ENCODE data around the gene ZNF496.
"Not testable (repeated sequence)": the region's sequence is repeated elsewhere in the genome, so short reads cannot be mapped to it uniquely, and the experiment has no call there.

The ZNF496 gene

DNA sequence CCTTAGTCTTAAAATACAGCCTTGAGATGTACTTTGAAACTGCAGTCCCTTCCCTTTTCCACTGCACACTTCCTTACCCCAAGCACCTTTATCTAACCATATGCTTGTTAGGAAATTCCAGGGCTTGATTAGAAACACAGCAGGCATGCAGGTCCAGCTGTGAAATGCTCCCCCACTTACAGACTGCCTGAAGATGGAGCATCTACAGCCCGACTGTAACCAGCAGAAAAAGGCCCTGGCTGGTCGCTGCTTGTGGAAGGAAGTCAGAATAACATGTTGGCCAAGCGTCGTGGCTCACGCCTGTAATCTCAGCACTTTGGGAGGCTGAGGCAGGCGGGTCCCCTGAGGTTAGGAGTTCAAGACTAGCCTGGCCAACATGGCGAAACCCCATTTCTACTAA lies 38.6 kb downstream of the ZNF496 start:
- no peak overlapping the region for H3K27ac ChIP-seq (ENCODE audit: low read length)
- H3K36me3 ChIP-seq (ENCODE audit: control insufficient read depth in 2 of 2, insufficient read depth in 2 of 2, low read length in 2 of 2), result no peaks in the 10 kb centered on the region
- H3K4me1 ChIP-seq (ENCODE audit: control insufficient read depth, insufficient read depth, low read length), result no peaks in the 10 kb centered on the region
- no peak overlapping the region for H3K9ac ChIP-seq (ENCODE audit: low read length in 2 of 2)
- H3K4me3 ChIP-seq (ENCODE audit: low read length in 2 of 2), result no peak overlapping the region
- H3K9me3 ChIP-seq (ENCODE audit: control insufficient read depth in 2 of 2, low read length in 2 of 2), result no peaks in the 10 kb centered on the region
- peaks cover 0 to 4% of the 10 kb centered on the region in 2 donors for H3K27me3 ChIP-seq (ENCODE audit: control insufficient read depth in 1 of 2, insufficient read depth in 2 of 2, low read length in 2 of 2)

DNA sequence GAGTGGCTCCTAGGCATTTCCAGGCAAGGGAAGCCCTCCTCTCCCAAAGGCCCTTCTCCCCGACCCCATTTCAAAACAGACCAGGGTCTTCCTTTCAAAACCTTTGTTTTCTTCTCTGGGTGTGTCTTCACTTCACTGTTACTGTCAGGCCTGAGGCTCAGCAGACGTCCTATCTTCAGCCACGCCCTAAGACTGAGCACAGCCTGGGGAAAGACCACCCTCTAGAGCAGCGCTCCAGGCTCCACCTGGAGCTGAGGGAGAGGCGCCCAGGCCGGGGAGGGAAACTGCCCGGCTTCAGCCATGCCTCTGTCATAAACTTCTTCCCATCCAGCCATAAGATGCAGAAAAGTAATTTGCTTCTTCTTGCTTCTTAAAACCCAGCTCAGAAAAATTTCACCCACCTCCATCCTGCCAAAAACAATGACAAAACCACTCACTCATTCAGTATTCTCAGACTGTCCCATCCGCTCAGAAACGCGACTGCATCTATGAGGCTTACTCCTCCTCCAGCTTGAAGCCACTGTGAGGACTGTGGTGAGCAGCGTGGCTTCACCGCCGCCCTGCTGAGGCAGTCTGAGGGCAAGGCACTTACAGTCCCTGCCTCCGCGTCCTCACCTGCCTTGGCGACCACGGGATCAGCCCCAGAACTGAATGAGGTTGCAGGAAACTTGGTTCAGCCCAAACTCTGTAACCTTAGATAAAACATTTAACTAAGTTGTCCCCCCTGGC lies 39.7 kb downstream of the ZNF496 start:
- H3K4me3 ChIP-seq (ENCODE audit: low read length in 2 of 2), result no peak overlapping the region
- no peak overlapping the region for H3K27ac ChIP-seq (ENCODE audit: low read length)
- no peak overlapping the region for H3K9ac ChIP-seq (ENCODE audit: low read length in 2 of 2)
- H3K36me3 ChIP-seq (ENCODE audit: control insufficient read depth in 2 of 2, insufficient read depth in 2 of 2, low read length in 2 of 2), result no peaks in the 10 kb centered on the region
- H3K4me1 ChIP-seq (ENCODE audit: control insufficient read depth, insufficient read depth, low read length), result no peaks in the 10 kb centered on the region
- H3K27me3 ChIP-seq (ENCODE audit: control insufficient read depth in 1 of 2, insufficient read depth in 2 of 2, low read length in 2 of 2), result peaks cover 0 to 4% of the 10 kb centered on the region in 2 donors
- no peaks in the 10 kb centered on the region for H3K9me3 ChIP-seq (ENCODE audit: control insufficient read depth in 2 of 2, low read length in 2 of 2)

DNA sequence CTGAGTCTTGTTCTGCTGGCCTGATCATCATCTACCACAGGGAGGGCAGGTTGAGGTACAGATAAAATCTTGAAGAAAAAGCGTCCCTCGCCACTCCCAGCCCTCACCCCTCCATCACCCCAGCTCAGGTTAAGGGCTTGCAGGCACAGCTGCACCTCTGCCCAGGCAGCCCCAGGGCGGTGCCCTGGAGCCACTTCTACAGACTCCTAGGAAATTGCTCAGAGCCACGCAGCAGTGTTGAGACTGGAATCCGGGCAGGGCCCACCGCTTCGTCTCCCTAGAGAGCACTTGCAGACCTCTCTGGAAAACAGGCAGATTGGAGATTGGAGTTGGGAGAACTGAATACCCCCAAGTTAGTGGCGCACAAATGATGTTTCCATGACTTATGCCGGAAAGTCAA lies 40.5 kb downstream of the ZNF496 start:
- H3K4me3 ChIP-seq (ENCODE audit: low read length in 2 of 2), result no peak overlapping the region
- H3K36me3 ChIP-seq (ENCODE audit: control insufficient read depth in 2 of 2, insufficient read depth in 2 of 2, low read length in 2 of 2), result no peaks in the 10 kb centered on the region
- no peaks in the 10 kb centered on the region for H3K4me1 ChIP-seq (ENCODE audit: control insufficient read depth, insufficient read depth, low read length)
- H3K27ac ChIP-seq (ENCODE audit: low read length), result no peak overlapping the region
- H3K9me3 ChIP-seq (ENCODE audit: control insufficient read depth in 2 of 2, low read length in 2 of 2), result peaks cover 0 to 2% of the 10 kb centered on the region in 2 donors
- H3K9ac ChIP-seq (ENCODE audit: low read length in 2 of 2), result no peak overlapping the region
- H3K27me3 ChIP-seq (ENCODE audit: control insufficient read depth in 1 of 2, insufficient read depth in 2 of 2, low read length in 2 of 2), result peaks cover 0 to 4% of the 10 kb centered on the region in 2 donors

DNA sequence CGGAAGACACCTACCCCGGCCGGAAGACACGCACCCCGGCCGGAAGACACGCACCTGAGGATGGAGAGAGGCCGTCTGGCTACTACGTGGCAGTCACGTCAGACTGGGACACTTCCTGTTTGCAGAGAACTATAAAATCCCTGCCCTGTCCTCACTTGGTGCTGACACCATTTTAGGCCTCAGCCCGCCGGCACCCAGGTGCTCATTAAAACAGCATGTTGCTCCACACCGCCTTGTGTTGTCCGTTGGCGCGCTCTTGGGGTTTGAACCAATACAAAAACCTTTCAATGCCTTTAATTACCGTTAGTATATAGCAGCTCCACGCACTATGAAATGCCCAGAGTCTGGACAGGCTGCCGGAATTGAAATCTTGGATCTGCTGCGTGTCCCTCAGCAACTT lies 41.1 kb downstream of the ZNF496 start:
- no peaks in the 10 kb centered on the region for H3K4me1 ChIP-seq (ENCODE audit: control insufficient read depth, insufficient read depth, low read length)
- no peak overlapping the region for H3K27ac ChIP-seq (ENCODE audit: low read length)
- no peak overlapping the region for H3K9ac ChIP-seq (ENCODE audit: low read length in 2 of 2)
- peaks cover 0 to 4% of the 10 kb centered on the region in 2 donors for H3K27me3 ChIP-seq (ENCODE audit: control insufficient read depth in 1 of 2, insufficient read depth in 2 of 2, low read length in 2 of 2)
- no peak overlapping the region for H3K4me3 ChIP-seq (ENCODE audit: low read length in 2 of 2)
- H3K36me3 ChIP-seq (ENCODE audit: control insufficient read depth in 2 of 2, insufficient read depth in 2 of 2, low read length in 2 of 2), result no peaks in the 10 kb centered on the region
- H3K9me3 ChIP-seq (ENCODE audit: control insufficient read depth in 2 of 2, low read length in 2 of 2), result peaks cover 0 to 2% of the 10 kb centered on the region in 2 donors

DNA sequence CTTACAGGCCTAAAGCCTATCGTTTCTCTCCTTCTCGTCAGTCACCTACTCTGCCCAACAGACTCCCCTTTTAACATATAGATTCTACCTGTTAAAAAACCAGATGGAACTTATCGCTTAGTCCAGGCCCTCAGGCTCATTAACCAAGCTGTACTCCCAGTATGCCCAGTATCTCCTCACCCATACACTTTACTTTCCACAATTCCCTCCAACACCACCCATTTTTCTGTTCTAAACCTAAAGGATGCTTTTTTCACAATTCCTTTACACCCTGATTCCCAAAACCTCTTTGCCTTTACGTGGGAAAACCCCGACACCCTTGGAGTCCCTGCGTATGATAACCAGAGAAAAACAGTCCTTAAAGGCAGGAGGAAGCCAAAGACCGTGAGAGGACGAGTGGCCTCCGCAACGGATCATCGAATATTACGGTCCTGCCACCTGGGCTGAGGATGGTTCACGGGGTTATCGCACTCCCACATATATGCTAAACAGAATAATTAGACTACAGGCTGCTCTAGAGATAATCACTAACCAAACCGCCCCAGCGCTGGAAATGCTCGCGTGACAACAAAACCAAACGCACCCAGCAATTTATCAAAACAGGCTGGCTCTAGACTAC lies 42.3 kb downstream of the ZNF496 start:
- H3K9me3 ChIP-seq (ENCODE audit: control insufficient read depth in 2 of 2, low read length in 2 of 2); H3K4me3 ChIP-seq (ENCODE audit: low read length in 2 of 2); H3K4me1 ChIP-seq (ENCODE audit: control insufficient read depth, insufficient read depth, low read length); H3K36me3 ChIP-seq (ENCODE audit: control insufficient read depth in 2 of 2, insufficient read depth in 2 of 2, low read length in 2 of 2); H3K27me3 ChIP-seq (ENCODE audit: control insufficient read depth in 1 of 2, insufficient read depth in 2 of 2, low read length in 2 of 2); H3K27ac ChIP-seq (ENCODE audit: low read length); H3K9ac ChIP-seq (ENCODE audit: low read length in 2 of 2): not testable (repeated sequence)

DNA sequence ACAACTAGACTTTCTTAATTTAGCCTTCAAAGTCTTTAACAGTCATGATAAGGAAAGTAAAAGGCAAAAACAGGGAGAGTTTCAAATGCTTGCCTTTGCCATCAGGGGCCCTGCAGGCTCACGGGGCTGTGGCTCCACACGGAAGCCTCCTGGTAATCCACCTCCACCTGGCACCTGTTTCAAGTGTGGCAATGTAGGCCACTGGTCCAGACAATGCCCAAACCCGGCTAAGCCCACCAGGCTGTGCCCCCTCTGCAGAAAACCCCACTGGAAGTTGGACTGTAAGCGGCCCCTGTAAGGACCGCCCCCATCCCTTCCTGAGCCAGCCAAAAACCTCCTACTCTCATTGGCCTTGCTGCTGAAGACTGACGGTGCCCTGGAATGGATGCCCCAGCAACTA lies 43.3 kb downstream of the ZNF496 start:
- H3K4me1 ChIP-seq (ENCODE audit: control insufficient read depth, insufficient read depth, low read length), result no peaks in the 10 kb centered on the region
- no peak overlapping the region for H3K4me3 ChIP-seq (ENCODE audit: low read length in 2 of 2)
- H3K9me3 ChIP-seq (ENCODE audit: control insufficient read depth in 2 of 2, low read length in 2 of 2), result peaks cover 0 to 2% of the 10 kb centered on the region in 2 donors
- no peaks in the 10 kb centered on the region for H3K36me3 ChIP-seq (ENCODE audit: control insufficient read depth in 2 of 2, insufficient read depth in 2 of 2, low read length in 2 of 2)
- no peak overlapping the region for H3K27ac ChIP-seq (ENCODE audit: low read length)
- H3K9ac ChIP-seq (ENCODE audit: low read length in 2 of 2), result no peak overlapping the region
- H3K27me3 ChIP-seq (ENCODE audit: control insufficient read depth in 1 of 2, insufficient read depth in 2 of 2, low read length in 2 of 2), result no peaks in the 10 kb centered on the region

DNA sequence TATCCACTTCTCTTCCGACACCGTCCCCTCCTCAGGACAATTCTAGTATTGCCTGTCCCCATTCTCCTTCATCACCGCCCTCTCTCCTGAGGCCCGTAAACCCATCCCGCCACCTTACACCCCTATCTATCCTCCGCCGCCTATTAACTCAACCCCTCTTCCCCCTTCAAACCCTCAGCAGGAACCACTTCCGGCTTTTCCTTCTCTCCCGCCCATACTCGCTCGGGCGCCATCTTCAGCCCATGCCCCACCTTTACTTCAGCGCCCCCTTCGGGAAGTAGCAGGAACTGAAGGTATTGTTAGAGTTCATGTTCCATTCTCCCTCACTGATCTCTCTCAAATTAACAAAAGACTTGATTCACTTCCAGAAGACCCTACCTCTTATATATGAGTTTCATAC lies 44.2 kb downstream of the ZNF496 start:
- Histone ChIP-seq H3K27me3 (ENCODE audit: control insufficient read depth in 1 of 2, insufficient read depth in 2 of 2, low read length in 2 of 2) (no peaks in the 10 kb centered on the region), H3K27ac (ENCODE audit: low read length) (no peak overlapping the region), H3K9me3 (ENCODE audit: control insufficient read depth in 2 of 2, low read length in 2 of 2) (peaks cover 0 to 2% of the 10 kb centered on the region in 2 donors), H3K4me3 (ENCODE audit: low read length in 2 of 2) (no peak overlapping the region), H3K36me3 (ENCODE audit: control insufficient read depth in 2 of 2, insufficient read depth in 2 of 2, low read length in 2 of 2) (no peaks in the 10 kb centered on the region), H3K9ac (ENCODE audit: low read length in 2 of 2) (no peak overlapping the region), H3K4me1 (ENCODE audit: control insufficient read depth, insufficient read depth, low read length) (no peaks in the 10 kb centered on the region)

DNA sequence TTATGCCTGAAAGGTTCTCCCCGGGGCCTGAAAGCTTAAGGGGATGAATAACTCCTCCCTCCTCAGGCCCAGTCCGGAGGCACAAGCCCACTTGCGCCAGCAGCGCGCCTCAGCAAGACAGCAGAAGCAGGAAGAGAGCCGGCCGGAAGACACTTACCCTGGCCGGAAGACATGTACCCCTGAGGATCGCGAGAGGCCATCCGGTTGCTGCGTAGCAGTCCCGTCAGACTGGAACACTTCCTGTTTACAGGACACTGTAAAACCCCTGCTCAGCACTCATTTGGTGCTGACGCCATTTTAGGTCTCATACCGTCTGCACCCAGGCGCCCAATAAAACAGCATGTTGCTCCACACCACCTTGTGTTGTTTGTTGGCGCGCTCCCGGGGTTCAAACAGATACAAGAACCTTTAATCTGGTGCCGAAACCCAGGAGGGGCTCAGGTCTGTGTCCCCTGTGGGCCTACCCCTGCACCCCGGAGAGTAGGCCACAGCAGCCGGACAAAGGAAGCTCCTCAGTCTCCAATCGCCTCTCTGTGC lies 45.5 kb downstream of the ZNF496 start:
- peaks cover 0 to 2% of the 10 kb centered on the region in 2 donors for H3K9me3 ChIP-seq (ENCODE audit: control insufficient read depth in 2 of 2, low read length in 2 of 2)
- H3K4me3 ChIP-seq (ENCODE audit: low read length in 2 of 2), result no peak overlapping the region
- H3K4me1 ChIP-seq (ENCODE audit: control insufficient read depth, insufficient read depth, low read length), result no peaks in the 10 kb centered on the region
- no peaks in the 10 kb centered on the region for H3K36me3 ChIP-seq (ENCODE audit: control insufficient read depth in 2 of 2, insufficient read depth in 2 of 2, low read length in 2 of 2)
- H3K27me3 ChIP-seq (ENCODE audit: control insufficient read depth in 1 of 2, insufficient read depth in 2 of 2, low read length in 2 of 2), result no peaks in the 10 kb centered on the region
- no peak overlapping the region for H3K27ac ChIP-seq (ENCODE audit: low read length)
- no peak overlapping the region for H3K9ac ChIP-seq (ENCODE audit: low read length in 2 of 2)

DNA sequence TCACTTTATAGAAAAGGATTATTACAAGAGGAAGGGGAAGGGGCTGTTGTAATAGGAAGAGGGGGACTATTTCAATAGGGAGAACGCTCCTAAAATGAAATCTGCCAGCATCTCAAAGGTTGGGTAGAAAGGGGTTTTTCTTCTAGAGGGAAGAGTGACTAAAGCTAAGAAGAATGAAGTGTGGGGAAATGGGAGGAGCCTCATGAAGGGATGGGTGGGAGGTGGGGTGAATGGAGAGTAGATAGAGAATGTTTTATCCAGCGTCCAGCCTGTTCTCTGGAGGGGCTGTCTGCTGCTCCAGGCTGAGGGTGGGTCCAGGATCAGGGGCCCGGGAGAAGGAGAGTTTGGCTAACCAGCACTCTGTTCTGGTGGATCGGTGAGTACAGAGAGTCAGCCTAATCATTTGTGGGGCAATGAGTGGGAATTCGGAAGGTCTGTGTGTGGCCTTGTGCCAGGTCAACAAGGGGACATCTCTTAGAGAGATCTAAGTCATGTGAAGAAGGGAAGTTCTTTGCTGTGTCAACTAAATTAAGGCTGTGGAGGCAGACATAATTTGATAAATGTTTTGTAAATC lies 50.6 kb downstream of the ZNF496 start:
- Histone ChIP-seq H3K9me3 (ENCODE audit: control insufficient read depth in 2 of 2, low read length in 2 of 2) (no peaks in the 10 kb centered on the region), H3K9ac (ENCODE audit: low read length in 2 of 2) (no peak overlapping the region), H3K4me3 (ENCODE audit: low read length in 2 of 2) (no peak overlapping the region), H3K4me1 (ENCODE audit: control insufficient read depth, insufficient read depth, low read length) (no peaks in the 10 kb centered on the region), H3K27ac (ENCODE audit: low read length) (no peak overlapping the region), H3K27me3 (ENCODE audit: control insufficient read depth in 1 of 2, insufficient read depth in 2 of 2, low read length in 2 of 2) (no peaks in the 10 kb centered on the region), H3K36me3 (ENCODE audit: control insufficient read depth in 2 of 2, insufficient read depth in 2 of 2, low read length in 2 of 2) (no peaks in the 10 kb centered on the region)

DNA sequence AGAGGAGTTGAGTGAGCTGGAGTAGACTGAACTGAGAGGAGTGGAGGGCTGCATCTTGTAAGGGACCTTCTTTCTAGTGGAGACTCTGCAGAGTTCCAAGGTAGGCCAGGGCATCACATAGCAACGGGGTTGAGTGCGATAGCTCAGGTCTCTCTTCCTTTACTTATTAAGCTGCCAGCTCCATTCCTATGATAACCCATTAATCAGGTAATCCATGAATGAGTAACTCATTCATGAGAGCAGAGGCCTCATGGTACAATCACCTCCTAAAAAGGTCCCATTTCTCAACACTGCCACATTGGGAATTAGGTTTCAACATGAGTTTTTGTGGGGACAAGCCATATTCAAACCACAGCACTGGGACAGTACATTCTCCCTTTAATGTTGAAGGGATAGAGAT lies 54.5 kb downstream of the ZNF496 start:
- H3K9ac ChIP-seq (ENCODE audit: low read length in 2 of 2), result no peak overlapping the region
- no peaks in the 10 kb centered on the region for H3K36me3 ChIP-seq (ENCODE audit: control insufficient read depth in 2 of 2, insufficient read depth in 2 of 2, low read length in 2 of 2)
- no peaks in the 10 kb centered on the region for H3K9me3 ChIP-seq (ENCODE audit: control insufficient read depth in 2 of 2, low read length in 2 of 2)
- no peak overlapping the region for H3K4me3 ChIP-seq (ENCODE audit: low read length in 2 of 2)
- H3K27me3 ChIP-seq (ENCODE audit: control insufficient read depth in 1 of 2, insufficient read depth in 2 of 2, low read length in 2 of 2), result no peaks in the 10 kb centered on the region
- no peak overlapping the region for H3K27ac ChIP-seq (ENCODE audit: low read length)
- H3K4me1 ChIP-seq (ENCODE audit: control insufficient read depth, insufficient read depth, low read length), result no peaks in the 10 kb centered on the region

Measured in stomach smooth muscle (tissue), 2 donors.